HEK293T (cell line): ENCODE measurements around the gene HSDL1.

Source experiments
- CTCF ChIA-PET: fragments of 350-600 bp; formaldehyde crosslinking; extraction: SDS; loops from one replicate; lab custom pipeline; 2021; ENCODE audit warnings: antibody characterized with exemption, inconsistent platforms; lab: Yijun Ruan, JAX
- POLR2A ChIA-PET: fragments of 350-600 bp; formaldehyde crosslinking; extraction: SDS; loops from one replicate; lab custom pipeline; 2020; ENCODE audit warnings: antibody characterized with exemption, inconsistent platforms; lab: Yijun Ruan, JAX
- DNase-seq: peaks from one replicate; pipeline ENCODE4 v3.0.0; 2012; ENCODE audit warnings: mixed read lengths; ENCODE audit errors: extremely low spot score
- ARNT ChIP-seq: fragments of 450-650 bp; IDR thresholded peaks from 2 replicates; pipeline ENCODE4 v1.6.1; 2017; ENCODE audit warnings: mild to moderate bottlenecking
- BHLHE40 ChIP-seq: fragments of 450-650 bp; IDR thresholded peaks from 2 replicates; pipeline ENCODE4 v1.6.1; 2016; ENCODE audit warnings: mild to moderate bottlenecking, moderate library complexity, borderline replicate concordance
- CTBP1 ChIP-seq: fragments of 450-650 bp; IDR thresholded peaks from 2 replicates; pipeline ENCODE4 v1.6.1; 2016; ENCODE audit warnings: borderline replicate concordance
- ELF4 ChIP-seq: fragments of 450-650 bp; IDR thresholded peaks from 2 replicates; pipeline ENCODE4 v1.6.1; 2017; ENCODE audit warnings: antibody characterized with exemption
- FOXA1 ChIP-seq: fragments of 450-650 bp; IDR thresholded peaks from 2 replicates; pipeline ENCODE4 v1.6.1; 2016; ENCODE audit warnings: mild to moderate bottlenecking
- FOXK2 ChIP-seq: fragments of 450-650 bp; IDR thresholded peaks from 2 replicates; pipeline ENCODE4 v1.6.1; 2016; ENCODE audit warnings: mild to moderate bottlenecking
- FOXM1 ChIP-seq: fragments of 450-650 bp; IDR thresholded peaks from 2 replicates; pipeline ENCODE4 v1.6.1; 2017; ENCODE audit warnings: mild to moderate bottlenecking, borderline replicate concordance
- HDGF ChIP-seq: fragments of 450-650 bp; IDR thresholded peaks from 2 replicates; pipeline ENCODE4 v1.6.1; 2017; ENCODE audit warnings: antibody characterized with exemption, borderline replicate concordance
- L3MBTL2 ChIP-seq: fragments of 450-650 bp; conservative IDR thresholded peaks from 2 replicates; pipeline ENCODE4 v1.6.1; 2016; ENCODE audit warnings: mild to moderate bottlenecking
- LEF1 ChIP-seq: fragments of 450-650 bp; IDR thresholded peaks from 2 replicates; pipeline ENCODE4 v1.6.1; 2017; ENCODE audit warnings: mild to moderate bottlenecking, borderline replicate concordance
- NFRKB ChIP-seq: fragments of 450-650 bp; IDR thresholded peaks from 2 replicates; pipeline ENCODE4 v1.6.1; 2016; ENCODE audit warnings: mild to moderate bottlenecking, moderate library complexity
- PKNOX1 ChIP-seq: fragments of 450-650 bp; IDR thresholded peaks from 2 replicates; pipeline ENCODE4 v1.6.1; 2016
- SP1 ChIP-seq: fragments of 450-650 bp; IDR thresholded peaks from 2 replicates; pipeline ENCODE4 v1.6.1; 2017
- SUZ12 ChIP-seq: fragments of 450-650 bp; IDR thresholded peaks from 2 replicates; pipeline ENCODE4 v1.6.1; 2016; ENCODE audit warnings: mild to moderate bottlenecking
- TARDBP ChIP-seq: fragments of 450-650 bp; IDR thresholded peaks from 2 replicates; pipeline ENCODE4 v1.6.1; 2016
- ZNF384 ChIP-seq: fragments of 450-650 bp; IDR thresholded peaks from 2 replicates; pipeline ENCODE4 v1.6.1; 2016

HSDL1 gene

GRCh38 chr16:84109598-84110335 lies 35.2 kb downstream of the HSDL1 start:
- DNase-seq: no peak
- CTCF ChIA-PET: no interaction called here
- POLR2A ChIA-PET: no interaction called here
- TF ChIP-seq SP1 (no peak), PKNOX1 (no peak), CTBP1 (no peak), ARNT (no peak), ZNF384 (no peak), TARDBP (no peak), L3MBTL2 (no peak), FOXK2 (no peak), ELF4 (no peak)

GRCh38 chr16:84107921-84108320 lies 37.1 kb downstream of the HSDL1 start:
- TF ChIP-seq SUZ12 (no peak), SP1 (no peak), HDGF (no peak), LEF1 (no peak), BHLHE40 (no peak), FOXK2 (no peak), ARNT (no peak), CTBP1 (no peak), FOXM1 (no peak), PKNOX1 (no peak), L3MBTL2 (no peak), ZNF384 (no peak)
- CTCF ChIA-PET: no interaction called here
- no peak for DNase-seq
- POLR2A ChIA-PET: no interaction called here

DNA sequence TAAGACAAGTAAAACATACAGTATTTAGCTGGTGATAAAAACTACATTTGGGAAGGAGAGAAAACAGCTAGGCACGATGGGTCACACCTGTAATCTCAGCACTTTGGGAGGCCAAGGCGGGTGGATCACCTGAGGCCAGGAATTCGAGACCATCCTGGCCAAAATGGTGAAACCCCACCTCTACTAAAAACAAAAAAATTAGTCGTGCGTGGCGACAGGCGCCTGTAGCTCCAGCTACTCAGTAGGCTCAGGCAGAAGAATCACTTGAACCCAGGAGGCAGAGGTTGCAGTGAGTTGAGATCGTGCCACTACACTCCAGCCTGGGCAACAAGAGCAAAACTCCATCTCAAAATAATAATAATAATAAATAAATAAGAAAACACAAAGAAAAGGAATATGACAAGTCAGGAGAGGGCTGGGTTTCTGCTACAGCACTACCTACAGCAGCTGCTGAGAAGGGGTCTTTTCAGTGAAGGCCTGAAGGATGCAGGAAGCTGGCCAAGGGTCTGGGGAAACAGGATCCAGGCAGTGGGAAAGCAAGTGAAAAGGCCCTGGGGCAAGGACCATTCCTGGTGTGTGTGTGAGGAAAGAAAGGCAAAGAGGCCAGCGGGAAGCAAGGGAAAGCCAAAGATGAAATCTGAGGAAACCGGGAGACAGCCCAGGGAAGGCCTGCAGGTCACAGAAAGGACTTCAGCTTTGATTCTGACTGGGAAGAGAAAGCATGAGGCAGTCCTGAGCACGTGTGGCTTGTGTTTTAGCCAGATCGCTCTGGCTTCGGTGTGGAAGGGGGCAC lies 38.8 kb downstream of the HSDL1 start:
- POLR2A ChIA-PET: interaction anchor here (2.5 kb wide), 1 partner anchor 11 kb away, joined by 19 read pairs; the partner anchor contains the start of gene MBTPS1
- CTCF ChIA-PET: no interaction called here

DNA sequence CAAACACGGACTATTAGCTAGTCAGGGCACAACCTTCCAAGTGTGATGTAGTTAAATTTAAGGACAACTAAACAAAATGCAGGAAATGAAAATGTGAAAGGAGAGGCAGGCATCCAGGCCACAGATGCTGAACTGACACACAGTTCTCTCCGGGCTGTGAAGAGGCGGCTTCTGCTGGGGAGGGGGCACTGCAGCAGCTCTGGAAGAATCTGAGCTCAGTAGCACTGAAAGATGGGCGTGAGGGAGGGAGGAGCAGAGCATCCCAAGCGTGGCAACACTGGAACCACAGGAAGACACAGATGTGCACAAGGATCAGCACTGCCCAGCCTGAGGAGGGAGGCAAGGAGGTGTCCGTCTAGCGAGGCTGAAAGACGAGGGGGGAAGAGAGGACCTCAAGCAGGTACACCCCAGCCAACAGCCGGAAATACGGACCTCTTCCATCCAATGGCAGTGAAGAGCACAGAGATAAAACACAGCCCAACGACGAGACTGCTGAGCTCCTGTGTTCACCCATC lies 39.6 kb downstream of the HSDL1 start:
- ChIA-PET POLR2A (interaction anchor here (2.5 kb wide), 1 partner anchor 12 kb away, joined by 19 read pairs; the partner anchor contains the start of gene MBTPS1), CTCF (interaction anchor here (0.8 to 0.9 kb wide), 2 partner anchors 39 to 82 kb away, joined by 3 to 4 read pairs; no protein-coding TSS in a partner anchor)
- TF ChIP-seq FOXK2 (no peak), FOXA1 (no peak), BHLHE40 (no peak), ELF4 (no peak), TARDBP (no peak), SP1 (no peak), ZNF384 (no peak), NFRKB (no peak), FOXM1 (no peak), L3MBTL2 (no peak), HDGF (no peak), SUZ12 (no peak), ARNT (no peak), CTBP1 (no peak), PKNOX1 (no peak), LEF1 (no peak)

More for the DNA sequence above, 38.8 kb downstream of the HSDL1 start:
- DNase-seq: no peak
- TF ChIP-seq FOXK2 (no peak), TARDBP (no peak), FOXM1 (no peak), CTBP1 (no peak), PKNOX1 (no peak), BHLHE40 (no peak), SUZ12 (no peak), FOXA1 (no peak), L3MBTL2 (no peak), ARNT (no peak), LEF1 (no peak), SP1 (no peak), ZNF384 (no peak), HDGF (no peak), NFRKB (no peak), ELF4 (no peak)

GRCh38 chr16:84104231-84104630 lies 40.7 kb downstream of the HSDL1 start:
- POLR2A ChIA-PET: interaction anchor here (0.8 kb wide), 1 partner anchor 12 kb away, joined by 3 read pairs; the partner anchor contains the start of gene MBTPS1
- DNase-seq: no peak
- TF ChIP-seq HDGF (no peak), FOXM1 (no peak), LEF1 (no peak), SP1 (no peak), NFRKB (no peak), FOXK2 (no peak), CTBP1 (no peak), ELF4 (no peak), SUZ12 (no peak), PKNOX1 (no peak), FOXA1 (no peak), BHLHE40 (no peak), L3MBTL2 (no peak), TARDBP (no peak), ARNT (no peak), ZNF384 (no peak)
- CTCF ChIA-PET: no interaction called here

More for the DNA sequence above, 39.6 kb downstream of the HSDL1 start:
- no peak for DNase-seq
